Left kidney (tissue), 8 donors: ENCODE data around the gene PRR11. TPM values are rescaled to one million over a fixed set of nuclear protein-coding genes. Genes with fewer than 3 reads are reported as not detected.
A peak's percentile ranks its signal among the peaks of the same experiment; 100 is the strongest.
"Not testable (repeated sequence)": the region's sequence is repeated elsewhere in the genome, so short reads cannot be mapped to it uniquely, and the experiment has no call there.

Experiments
- DNase-seq: peaks from one replicate; pipeline ENCODE4 v3.0.0-alpha.2; 2013
- long read RNA-seq, 8 donors: transcript quantifications; one replicate each; lab custom pipeline, GENCODE V29; 2026
- polyA plus RNA-seq: library from polyadenylated mRNA; unstranded; fragments of 120-200 nt; gene quantifications from one replicate; pipeline ENCODE4 v1.2.1, GENCODE V29; 2013; ENCODE audit not compliant: insufficient read length

PRR11 gene
- polyA plus RNA-seq = 27.9 TPM
- long read RNA-seq, donor 1, partial matches to known transcripts = 10 of 12 reads
- long read RNA-seq, donor 1, other reads (novel, unspliced or antisense) = 0 of 12 reads
- long read RNA-seq, donor 2, partial matches to known transcripts = 0 of 2 reads
- long read RNA-seq, donor 2, other reads (novel, unspliced or antisense) = 0 of 2 reads
- long read RNA-seq, donor 3 = 0 reads
- long read RNA-seq, donor 4 = 0 reads
- long read RNA-seq, donor 5 = 0 reads
- long read RNA-seq, donor 6, partial matches to known transcripts = 0 of 2 reads
- long read RNA-seq, donor 6, other reads (novel, unspliced or antisense) = 0 of 2 reads
- long read RNA-seq, donor 7, partial matches to known transcripts = 0 of 4 reads
- long read RNA-seq, donor 7, other reads (novel, unspliced or antisense) = 0 of 4 reads
- long read RNA-seq, donor 8 = 0 reads

DNA sequence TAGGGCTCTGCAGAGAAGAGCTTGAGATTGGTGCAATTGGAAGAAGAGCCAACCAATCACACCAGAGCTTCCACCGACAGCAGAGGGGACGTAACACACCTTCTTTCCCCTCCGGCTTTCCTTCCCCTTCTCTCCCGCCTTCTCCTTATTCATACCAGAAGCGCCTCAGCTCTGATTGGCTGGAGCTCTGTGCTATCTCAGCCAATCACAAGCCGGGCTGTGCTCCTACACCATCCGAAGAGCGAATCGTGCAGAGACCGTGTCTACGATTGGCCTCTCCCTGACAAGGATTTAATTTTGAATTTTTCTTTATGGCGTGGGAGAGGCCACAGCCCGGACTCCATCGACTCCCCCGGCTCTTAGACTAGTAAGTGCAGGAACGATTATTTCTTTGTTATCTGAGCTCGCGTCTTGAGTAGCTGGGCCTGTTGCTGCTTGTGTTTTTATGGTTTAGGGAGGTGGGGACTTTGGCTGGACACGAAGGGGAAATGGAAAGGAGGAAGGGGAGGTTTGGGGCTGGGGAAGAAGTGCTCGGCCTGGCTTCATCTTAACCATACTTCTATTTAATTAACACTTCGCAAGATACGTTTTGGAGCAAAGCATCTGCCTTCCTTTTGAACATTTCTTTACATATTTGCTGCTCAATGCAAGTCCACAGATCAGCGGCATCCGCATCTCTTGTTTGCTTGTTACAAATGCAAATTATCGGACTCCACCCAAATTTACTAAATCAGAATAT is at the start of gene PRR11:
Gene PRR11, plus strand, starts transcription at position 308 of the 739 bp plus-strand sequence. CDS start 14,007 bp downstream, outside the sequence.
- DNase-seq = no peak

DNA sequence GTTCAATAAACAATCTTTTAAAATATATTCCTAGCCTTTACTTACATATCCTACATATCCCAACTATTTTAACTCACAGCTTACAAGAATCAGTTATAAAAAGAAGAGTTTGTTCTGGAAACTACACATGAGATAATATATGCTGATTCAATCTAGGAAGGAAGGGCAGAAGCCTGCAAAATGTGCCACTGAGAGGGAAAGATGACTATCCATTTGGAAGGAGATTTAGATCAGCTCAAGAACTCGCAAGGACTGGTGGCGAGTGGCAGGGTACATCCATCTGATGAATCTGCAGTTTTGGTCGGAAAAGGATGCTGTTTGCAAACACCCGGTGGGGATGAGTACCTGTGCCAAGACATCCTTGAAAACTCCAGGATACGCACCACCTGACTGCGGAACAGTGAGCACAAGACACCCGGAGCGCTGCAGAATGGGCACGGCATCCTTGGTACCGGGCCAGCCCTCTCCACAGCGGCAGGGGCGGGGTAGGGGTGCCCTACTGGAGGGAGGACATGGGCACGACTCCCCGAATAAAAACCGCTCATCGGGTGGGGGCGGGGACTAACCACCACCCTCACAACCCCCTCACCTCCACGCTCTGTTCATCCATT is 49.6 kb upstream of the PRR11 start:
- no peak for DNase-seq

DNA sequence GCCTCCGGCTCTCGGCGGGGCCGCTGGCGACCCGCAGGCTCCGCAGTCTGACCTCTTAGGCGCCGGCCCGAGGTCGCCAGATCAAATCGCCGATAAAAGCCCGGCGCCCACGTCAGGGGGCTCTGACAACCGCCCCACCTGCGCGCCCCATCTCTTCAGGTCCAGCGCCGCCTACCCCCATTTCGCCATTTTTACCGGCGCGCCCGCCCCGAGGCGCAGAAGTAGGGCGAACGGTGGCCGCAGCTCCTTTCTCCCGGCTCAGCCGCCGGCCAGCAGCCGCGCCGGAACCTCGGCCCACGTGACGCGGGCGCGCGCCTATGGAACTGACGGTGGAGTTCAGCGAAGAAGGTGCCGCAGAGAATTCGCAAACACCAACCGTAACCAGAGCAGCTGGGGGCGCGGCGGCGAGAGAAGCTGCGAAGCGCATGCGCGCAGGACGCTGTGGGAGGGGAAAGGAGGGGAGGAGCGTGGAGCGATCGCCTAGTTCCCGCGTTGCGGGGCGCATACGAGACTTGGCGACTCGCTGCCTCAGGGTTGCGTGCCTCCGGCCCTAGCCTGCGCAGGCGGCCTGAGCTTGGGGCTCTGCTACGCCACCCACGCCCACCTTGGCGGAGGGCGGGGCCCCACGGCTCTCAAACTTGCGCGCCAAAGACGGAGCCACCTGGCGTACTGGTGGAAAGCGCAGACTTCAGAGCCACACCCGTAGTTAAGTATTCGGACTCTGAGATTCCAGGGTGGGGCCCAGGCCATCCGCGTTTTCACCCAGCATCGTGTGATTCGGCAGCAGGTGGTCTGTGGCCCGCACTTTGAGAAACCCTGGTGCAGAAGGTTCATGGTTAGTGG is 48.9 kb upstream of the PRR11 start, which contains the start of gene TRIM37:
Gene TRIM37, minus strand, starts transcription at position 418 of the 843 bp plus-strand sequence. CDS start 419 bp downstream, outside the sequence.
- DNase-seq = peak; percentile 97

DNA sequence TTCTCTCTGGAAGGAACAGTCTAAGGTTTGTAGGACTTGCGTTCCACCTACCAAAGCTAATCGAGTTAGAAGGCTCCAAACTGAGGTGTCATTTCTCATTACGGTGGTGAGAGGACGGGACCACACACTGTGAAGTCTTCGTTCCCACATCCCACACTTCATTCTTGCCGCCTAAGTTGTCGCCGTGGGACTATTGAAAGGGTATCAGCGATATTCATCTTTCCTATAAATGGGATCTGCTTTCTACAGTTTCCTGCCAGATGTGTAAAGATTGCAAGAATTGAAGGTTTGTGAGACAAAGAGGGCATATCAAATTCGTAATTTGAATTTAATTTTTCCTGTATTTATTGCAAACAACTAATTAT is 48.3 kb upstream of the PRR11 start:
- DNase-seq = peak; percentile 8

DNA sequence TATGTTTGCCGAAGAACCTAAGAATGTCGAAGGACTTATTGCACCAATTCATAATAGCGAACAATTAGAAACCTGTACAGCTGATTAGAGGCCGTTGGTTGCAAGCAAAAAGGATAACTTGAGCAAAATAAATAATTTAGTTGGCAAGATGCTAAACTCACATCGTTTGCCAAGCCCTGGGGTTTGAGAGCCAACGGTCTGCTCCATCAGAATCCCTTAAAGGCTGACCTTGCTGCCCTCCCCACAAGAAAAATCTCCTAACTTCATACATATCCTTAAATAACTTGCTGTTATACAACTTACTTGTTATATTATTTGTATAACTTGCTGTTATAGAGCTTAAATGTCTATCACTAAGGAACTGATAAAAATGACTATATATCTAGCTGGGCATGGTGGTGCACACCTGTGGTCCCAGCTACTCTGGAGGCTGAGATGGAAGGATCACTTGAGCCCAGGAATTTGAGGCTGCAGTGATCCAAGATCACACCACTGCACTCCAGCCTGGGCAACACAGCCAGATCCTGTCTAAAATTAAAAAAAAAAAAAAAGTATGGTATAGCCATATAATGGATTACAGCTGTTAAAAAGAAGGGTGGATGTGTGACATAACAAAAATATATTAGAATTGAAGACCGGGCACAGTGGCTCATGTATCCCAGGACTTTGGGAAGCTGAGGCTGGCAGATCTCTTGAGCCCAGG is 47.0 kb upstream of the PRR11 start:
- DNase-seq = no peak

DNA sequence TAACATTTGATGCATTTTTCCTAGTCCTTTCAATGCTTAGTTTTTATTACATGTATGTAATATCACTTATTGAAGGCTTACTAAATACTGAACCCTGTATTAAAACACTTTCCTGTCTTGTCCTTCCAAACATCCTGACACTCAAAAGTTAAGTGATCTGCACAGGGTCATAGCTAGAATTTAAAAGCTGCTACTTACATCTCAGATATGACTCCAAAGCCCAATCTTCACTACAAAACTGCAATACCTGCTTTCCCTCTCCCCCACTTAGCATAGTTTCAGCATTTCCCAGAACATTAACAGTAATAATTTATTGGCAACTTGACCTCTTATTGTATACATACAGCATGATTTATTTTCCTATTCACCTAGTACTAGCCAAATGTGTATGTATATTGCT is 44.6 kb upstream of the PRR11 start:
- DNase-seq = no peak

DNA sequence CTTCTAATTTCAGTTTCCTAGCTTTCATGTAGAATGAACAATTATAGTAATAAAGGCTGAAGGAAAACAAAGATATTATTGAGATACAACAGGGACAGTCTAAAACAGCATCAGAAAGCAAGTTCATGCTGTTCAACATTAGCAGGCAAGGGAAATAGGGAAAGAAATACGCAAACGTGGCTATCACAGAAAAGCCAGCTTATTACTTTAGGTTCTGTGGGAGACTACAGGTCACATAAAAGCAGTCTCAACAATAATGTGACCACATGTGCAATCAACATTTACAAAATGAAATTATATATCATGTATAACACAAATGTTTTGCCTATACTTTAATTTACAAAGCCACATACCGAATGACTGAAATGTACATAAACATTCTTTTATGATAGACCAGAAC is 44.0 kb upstream of the PRR11 start:
- no peak for DNase-seq

DNA sequence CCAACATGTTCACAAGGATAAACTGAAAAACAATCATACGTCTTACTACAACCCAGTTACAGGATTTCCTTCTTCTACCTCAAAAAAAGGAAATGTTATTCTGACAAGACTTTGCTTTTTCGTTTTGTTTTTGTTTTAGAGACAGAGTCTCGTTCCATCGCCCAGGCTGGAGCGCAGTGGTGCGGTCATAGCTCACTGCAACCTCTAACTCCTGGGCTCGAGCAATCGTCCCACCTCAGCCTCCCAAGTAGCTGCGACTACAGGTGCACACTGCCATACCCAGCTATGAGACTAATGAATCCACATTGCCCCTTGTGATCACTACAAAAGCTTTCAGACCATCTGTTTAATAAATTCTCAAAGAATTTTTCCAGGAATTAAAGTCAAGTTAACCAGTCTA is 40.1 kb upstream of the PRR11 start:
- DNase-seq = no peak

DNA sequence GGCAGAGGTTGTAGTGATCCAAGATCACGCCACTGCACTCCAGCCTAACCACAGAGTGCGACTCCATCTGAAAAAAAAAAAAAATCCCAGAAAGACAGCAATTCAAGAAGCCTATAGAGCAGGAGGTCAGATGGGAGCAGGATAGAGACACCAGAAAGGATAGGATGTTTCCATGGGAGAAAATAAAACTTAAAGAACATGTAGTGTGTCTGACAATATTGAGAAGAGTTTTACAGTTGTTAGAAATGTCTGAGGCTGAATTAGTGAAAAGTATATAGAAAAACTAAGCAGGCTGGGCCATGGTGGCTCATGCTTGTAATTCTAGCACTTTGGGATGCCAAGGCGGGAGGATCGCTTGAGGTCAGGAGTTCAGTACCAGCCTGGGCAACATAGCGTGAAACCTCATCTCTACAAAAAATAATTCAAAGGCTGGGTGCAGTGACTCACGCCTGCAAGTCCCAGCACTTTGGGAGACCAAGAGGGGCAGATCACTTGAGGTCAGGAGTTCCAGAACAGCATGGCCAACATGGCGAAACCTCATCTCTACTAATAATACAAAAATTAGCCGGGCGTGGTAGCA is 33.6 kb upstream of the PRR11 start:
- peak; percentile 3 for DNase-seq

DNA sequence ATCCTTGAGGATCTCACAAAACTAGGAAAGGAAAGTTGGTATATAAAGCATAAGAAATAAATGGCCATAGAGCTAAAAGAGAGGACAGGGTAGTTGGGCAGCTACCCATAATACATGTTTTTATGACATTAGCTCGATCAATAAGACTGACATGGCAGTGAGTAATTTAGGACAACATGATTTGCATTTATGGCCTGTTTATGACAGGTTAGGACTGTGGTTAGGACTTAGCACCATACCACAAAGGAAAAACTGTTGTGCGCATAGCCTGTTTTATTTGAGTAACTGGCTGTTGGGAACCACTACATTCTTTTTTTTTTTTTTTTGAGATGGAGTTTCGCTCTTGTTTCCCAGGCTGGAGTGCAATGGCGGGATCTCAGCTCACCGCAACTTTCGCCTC is 30.9 kb upstream of the PRR11 start:
- no peak for DNase-seq

DNA sequence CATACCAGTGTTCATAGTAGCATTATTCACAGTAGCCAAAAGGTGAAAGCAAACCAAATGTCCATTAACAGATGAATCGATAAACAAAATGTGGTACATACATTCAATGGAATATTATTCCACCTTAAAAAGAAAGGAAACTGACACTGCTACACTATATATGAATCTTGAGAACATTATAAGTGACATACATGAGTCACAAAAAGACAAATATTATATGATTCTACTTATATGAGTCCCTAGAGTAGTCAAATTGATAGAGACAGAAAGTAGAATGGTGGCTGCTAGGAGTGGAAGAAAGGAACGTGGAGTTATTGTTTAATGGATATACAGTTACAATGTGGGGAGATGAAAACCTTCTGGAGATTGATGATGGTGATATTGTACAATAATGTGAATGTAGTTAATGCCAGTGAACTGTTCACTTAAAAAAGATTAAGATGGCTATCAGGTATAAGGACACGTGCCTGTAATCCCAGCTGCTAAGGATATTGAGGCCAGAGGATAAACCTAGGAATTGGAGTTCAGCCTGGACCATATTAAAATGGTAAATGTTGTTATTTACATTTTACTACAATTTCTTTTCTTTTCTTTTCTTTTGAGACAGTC is 28.6 kb upstream of the PRR11 start:
- DNase-seq = no peak

DNA sequence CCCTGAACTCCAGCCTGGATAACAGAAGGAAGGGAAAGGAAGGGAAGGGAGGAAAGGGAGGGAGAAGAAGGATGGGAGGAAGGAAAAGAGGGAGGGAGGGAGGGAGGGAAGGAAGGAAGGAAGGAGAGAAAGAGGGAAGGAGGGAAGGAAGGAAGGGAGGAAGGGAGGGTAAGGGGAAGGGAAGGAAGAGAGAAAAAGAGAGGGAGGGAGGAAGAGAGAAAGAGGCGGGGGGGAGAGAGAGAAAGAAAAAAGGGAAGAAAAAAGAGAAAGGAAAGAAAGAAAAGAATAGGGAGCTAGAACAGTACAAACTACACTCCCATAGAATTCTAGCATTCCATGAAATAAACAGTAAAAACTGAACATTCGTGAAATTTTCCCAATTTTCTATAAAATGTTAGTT is 25.7 kb upstream of the PRR11 start:
- no peak for DNase-seq

DNA sequence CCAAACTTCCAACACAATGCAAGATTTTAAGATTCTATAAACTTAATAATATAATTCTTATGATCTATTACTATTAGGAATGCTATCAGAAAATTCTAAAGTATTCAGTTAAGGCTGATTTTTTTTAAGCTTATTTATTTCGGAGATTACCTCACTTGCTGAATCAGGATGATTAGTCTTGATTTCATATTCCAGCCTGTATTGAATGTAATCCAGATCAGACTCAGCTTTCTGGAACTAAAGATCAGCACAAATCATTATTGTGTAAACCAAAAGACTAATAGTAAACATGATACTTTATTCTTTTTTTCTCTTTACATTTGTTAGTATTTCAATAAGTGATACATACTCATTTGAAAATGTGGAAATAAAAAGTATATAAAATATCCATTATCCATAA is 24.4 kb upstream of the PRR11 start:
- no peak for DNase-seq

DNA sequence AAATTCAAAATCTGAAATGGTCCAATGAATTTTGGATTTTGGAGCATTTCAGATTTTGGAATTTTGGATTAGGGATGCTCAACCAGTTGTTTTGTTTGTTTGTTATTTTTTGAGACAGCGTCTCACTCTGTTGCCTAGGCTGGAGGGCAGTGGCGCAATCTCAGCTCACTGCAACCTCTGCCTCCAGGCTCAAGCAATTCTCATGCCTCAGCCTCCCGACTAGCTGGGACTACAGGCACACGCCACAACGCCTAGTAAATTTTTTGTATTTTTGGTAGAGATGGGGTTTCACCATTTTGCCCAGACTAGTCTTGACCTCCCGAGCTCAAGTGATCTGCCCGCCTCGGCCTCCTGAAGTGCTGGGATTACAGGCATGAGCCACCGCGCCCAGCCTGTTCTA is 17.2 kb upstream of the PRR11 start:
- not testable (repeated sequence) for DNase-seq

DNA sequence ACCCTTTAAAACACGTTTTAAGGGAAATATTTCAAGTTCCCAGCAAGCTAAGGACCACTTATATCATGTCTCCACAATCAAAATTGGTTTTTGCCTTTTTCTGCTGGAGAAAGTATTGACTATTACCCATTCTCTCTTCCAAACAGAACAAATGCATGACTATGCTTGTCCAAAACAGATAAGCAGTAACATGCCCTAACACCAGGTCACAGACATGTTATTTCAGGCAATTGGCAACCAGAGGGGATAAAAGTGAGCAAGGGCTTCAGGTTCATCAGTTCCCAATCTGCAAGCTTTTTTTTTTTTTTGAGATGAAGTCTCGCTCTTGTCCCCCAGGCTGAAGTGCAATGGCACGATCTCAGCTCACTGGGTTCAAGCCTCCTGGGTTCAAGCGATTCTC is 15.6 kb upstream of the PRR11 start:
- DNase-seq = no peak

DNA sequence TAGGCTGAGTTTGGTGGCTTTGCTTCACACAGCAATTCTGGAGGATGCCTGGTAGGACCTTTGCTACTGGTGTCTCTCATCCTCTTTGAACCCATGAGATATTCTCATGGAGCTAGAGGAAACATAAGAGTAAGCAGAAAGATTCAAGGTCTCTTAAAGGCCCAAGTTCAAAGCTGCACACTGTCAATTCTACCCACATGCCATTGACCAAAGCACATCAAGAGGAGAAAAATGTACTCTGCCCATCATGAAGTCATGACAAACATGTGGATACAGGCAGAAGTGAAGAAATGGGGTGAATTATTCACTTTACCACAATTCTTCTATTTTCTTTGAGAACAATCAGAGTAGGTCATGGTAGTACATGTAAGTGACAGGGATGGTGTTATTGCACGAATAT is 13.7 kb upstream of the PRR11 start:
- DNase-seq = no peak

DNA sequence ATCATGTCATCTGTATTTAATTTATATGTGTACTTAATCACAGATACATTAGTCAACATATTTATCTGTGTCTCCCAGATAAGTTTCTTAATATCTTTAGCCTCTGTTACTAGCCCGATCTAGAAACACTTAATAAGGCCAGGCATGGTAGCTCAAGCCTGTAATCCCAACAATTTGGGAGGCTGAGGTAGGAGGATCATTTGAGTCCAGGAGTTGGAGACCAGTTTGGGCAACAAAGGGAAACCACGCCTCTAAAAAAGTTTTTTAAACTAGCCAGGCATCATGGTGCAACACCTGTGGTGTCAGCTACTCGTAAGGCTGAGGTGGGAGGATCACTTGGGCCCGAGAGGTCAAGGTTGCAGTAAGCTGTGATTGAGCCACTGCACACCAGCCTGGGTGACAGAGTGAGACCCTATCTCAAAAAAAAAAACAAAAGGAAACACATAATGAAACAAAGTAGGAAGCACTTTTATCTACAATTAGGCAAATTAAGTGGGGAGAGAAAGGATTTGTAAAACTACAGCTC is 9.9 kb upstream of the PRR11 start:
- DNase-seq = no peak

DNA sequence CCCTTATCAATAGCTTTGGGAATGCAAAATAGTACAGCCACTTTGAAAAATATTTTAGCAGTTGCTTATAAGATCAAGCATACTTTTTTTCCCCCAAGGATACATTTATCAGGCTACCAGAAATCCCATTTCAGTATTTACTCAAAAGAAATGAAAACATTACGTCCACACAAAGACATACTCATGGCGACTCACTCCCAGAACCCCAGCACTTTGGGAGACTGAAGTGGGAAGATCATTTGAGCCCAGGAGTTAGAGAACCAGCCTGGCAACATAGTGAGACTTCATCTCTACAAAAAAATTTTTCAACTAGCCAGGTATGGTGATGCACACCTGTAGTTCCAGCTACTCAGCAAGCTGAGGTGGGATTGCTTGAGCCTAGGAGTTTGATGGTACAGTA is 6.5 kb upstream of the PRR11 start:
- no peak for DNase-seq

DNA sequence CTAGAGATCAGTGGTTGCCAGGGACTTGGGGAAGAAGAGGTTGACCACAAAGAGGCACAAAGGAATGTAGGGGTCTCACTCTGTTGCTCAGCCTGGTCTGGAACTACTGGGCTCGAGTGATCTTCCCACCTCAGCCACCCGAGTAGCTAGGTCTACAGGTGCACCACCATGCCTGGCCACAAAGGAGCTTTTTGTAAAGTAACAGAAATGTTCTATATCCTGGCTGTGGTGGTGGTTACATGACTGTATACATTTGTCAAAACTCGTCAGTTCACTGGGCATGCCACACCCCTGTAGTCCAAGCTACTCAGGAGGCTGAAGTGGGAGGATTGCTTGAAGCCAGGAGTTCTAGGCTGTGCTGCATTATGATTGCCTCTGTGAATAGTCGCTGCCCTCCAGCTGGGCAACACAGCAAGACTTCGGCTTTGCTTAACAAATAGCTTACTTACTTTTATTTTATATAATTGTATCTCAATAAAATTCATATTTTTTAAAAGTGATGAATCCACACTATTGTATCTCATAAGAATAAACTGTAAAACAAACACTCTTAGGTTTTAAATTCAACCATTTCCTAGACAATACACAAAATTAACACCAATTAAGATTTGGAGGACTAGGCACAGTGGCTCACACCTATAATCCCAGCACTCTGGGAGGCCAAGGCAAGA is 5.6 kb upstream of the PRR11 start:
- DNase-seq = no peak

DNA sequence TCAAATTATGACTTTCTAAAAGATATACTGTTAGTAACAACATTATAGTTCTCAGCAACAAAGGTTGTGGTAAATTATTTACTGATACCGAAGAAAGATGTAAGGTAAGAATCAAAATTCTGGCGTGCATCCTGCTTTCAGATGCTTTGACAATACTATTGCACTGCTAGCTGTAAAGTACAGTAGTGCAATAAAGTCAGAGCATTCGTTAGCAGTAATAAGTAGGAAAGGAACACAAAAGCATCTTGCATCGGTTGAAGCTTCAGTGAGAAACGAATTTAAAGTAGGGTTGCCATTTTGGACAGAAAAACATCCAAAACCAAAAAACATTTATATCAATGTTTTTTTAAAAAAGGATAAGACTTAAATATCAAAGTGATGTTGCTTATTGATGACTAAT is 4.5 kb upstream of the PRR11 start:
- DNase-seq = no peak
